Measurements from ENCODE around the gene XKR3.
A peak's percentile ranks its signal among the peaks of the same experiment; 100 is the strongest.
"Not testable (repeated sequence)": the region's sequence is repeated elsewhere in the genome, so short reads cannot be mapped to it uniquely, and the experiment has no call there.

XKR3 gene

GRCh38 chr22:16747266-16748159 lies 77.7 kb downstream of the XKR3 start:
- not testable (repeated sequence) for DNase-seq (ENCODE audit: low spot score)

GRCh38 chr22:16734271-16734670 lies 90.9 kb downstream of the XKR3 start:
- peak; percentile 23 for DNase-seq (ENCODE audit: low spot score)

Data from kidney tubule cell (primary cell).